H9 (cell line): Measurements from ENCODE around the gene TCTN3. TPM values are rescaled to one million over a fixed set of nuclear protein-coding genes. Genes with fewer than 3 reads are reported as not detected.

Experiments used
- DNase-seq: peaks from one replicate; pipeline ENCODE4 v3.0.0-alpha.2; 2017
- H2AFZ ChIP-seq: one replicate; pipeline ENCODE4 v1.6.1; 2013; ENCODE audit warnings: mild to moderate bottlenecking, low read length, control low read depth, moderate library complexity
- H2AK5ac ChIP-seq: 2 replicates; pipeline ENCODE4 v1.6.1; 2013; ENCODE audit warnings: low read length, control low read depth, mixed read lengths; ENCODE audit not compliant: insufficient read length
- H2BK120ac ChIP-seq: one replicate; pipeline ENCODE4 v1.6.1; 2013; ENCODE audit warnings: low read depth, mild to moderate bottlenecking, low read length, control low read depth, inconsistent platforms; ENCODE audit not compliant: poor library complexity, severe bottlenecking
- H2BK12ac ChIP-seq: 2 replicates; pipeline ENCODE4 v1.6.1; 2013; ENCODE audit warnings: low read length, control low read depth, mixed read lengths, low read depth; ENCODE audit not compliant: insufficient read length
- H2BK15ac ChIP-seq: 2 replicates; pipeline ENCODE4 v1.6.1; 2013; ENCODE audit warnings: low read depth, low read length, control low read depth
- H2BK20ac ChIP-seq: one replicate; pipeline ENCODE4 v1.6.1; 2013; ENCODE audit warnings: low read depth, mild to moderate bottlenecking, low read length, control low read depth, inconsistent platforms; ENCODE audit not compliant: poor library complexity, severe bottlenecking
- H2BK5ac ChIP-seq: 2 replicates; pipeline ENCODE4 v1.6.1; 2013; ENCODE audit warnings: low read length, control low read depth, mixed read lengths; ENCODE audit not compliant: insufficient read length
- H3K14ac ChIP-seq: 2 replicates; pipeline ENCODE4 v1.6.1; 2013; ENCODE audit warnings: low read length, control low read depth; ENCODE audit not compliant: insufficient read depth
- H3K18ac ChIP-seq: 2 replicates; pipeline ENCODE4 v1.6.1; 2013; ENCODE audit warnings: low read depth, mild to moderate bottlenecking, mixed read lengths, low read length, control low read depth; ENCODE audit not compliant: insufficient read length
- H3K23ac ChIP-seq: 2 replicates; pipeline ENCODE4 v1.6.1; 2013; ENCODE audit warnings: low read length, control low read depth, mixed read lengths, low read depth; ENCODE audit not compliant: insufficient read length
- H3K23me2 ChIP-seq: 2 replicates; pipeline ENCODE4 v1.6.1; 2013; ENCODE audit warnings: low read depth, mild to moderate bottlenecking, mixed read lengths, low read length, control low read depth; ENCODE audit not compliant: insufficient read length, poor library complexity, severe bottlenecking
- H3K27ac ChIP-seq: 2 replicates; pipeline ENCODE4 v1.5.1; 2013; ENCODE audit warnings: low read length, control low read depth, mixed read lengths, low read depth; ENCODE audit not compliant: insufficient read length
- H3K27me3 ChIP-seq: 2 replicates; pipeline ENCODE4 v1.6.1; 2013; ENCODE audit warnings: low read length, control low read depth, inconsistent platforms; ENCODE audit not compliant: insufficient read depth
- H3K4ac ChIP-seq: 2 replicates; pipeline ENCODE4 v1.6.1; 2013; ENCODE audit warnings: low read depth, mild to moderate bottlenecking, control low read depth, inconsistent platforms, low read length, moderate library complexity
- H3K4me1 ChIP-seq: 2 replicates; pipeline ENCODE4 v1.6.1; 2013; ENCODE audit warnings: low read length, control low read depth, inconsistent platforms; ENCODE audit not compliant: insufficient read depth
- H3K4me2 ChIP-seq: 2 replicates; pipeline ENCODE4 v1.6.1; 2013; ENCODE audit warnings: low read length, control low read depth, mixed read lengths; ENCODE audit not compliant: insufficient read length, insufficient read depth
- H3K56ac ChIP-seq: 2 replicates; pipeline ENCODE4 v1.6.1; 2013; ENCODE audit warnings: low read depth, mild to moderate bottlenecking, mixed read lengths, low read length, control low read depth; ENCODE audit not compliant: insufficient read length
- H3K79me1 ChIP-seq: 2 replicates; pipeline ENCODE4 v1.6.1; 2013; ENCODE audit warnings: low read depth, mild to moderate bottlenecking, moderate library complexity, low read length, control low read depth, inconsistent platforms; ENCODE audit not compliant: insufficient read depth, poor library complexity, severe bottlenecking
- H3K79me2 ChIP-seq: 2 replicates; pipeline ENCODE4 v1.6.1; 2013; ENCODE audit warnings: low read length, control low read depth, inconsistent platforms; ENCODE audit not compliant: insufficient read depth
- H3K9ac ChIP-seq: 2 replicates; pipeline ENCODE4 v1.6.1; 2013; ENCODE audit warnings: low read length, control low read depth, mixed read lengths; ENCODE audit not compliant: insufficient read length; ENCODE audit errors: extremely low read depth
- H3K9me3 ChIP-seq: one replicate; pipeline ENCODE4 v1.6.1; 2013; ENCODE audit warnings: low read depth, low read length, inconsistent platforms; ENCODE audit not compliant: control insufficient read depth
- H3T11ph ChIP-seq: one replicate; pipeline ENCODE4 v1.6.1; 2013; ENCODE audit warnings: mild to moderate bottlenecking, low read length, control low read depth, inconsistent platforms
- H4K20me1 ChIP-seq: one replicate; pipeline ENCODE4 v1.6.1; 2013; ENCODE audit not compliant: control insufficient read depth, insufficient read length, insufficient read depth
- H4K5ac ChIP-seq: 2 replicates; pipeline ENCODE4 v1.6.1; 2013; ENCODE audit warnings: low read depth, mild to moderate bottlenecking, mixed read lengths, low read length, control low read depth; ENCODE audit not compliant: insufficient read length
- H4K8ac ChIP-seq: replicated peaks from 2 replicates; pipeline ENCODE4 v1.6.1; 2013; ENCODE audit warnings: low read length, control low read depth, mixed read lengths, low read depth; ENCODE audit not compliant: insufficient read length
- H4K91ac ChIP-seq: 2 replicates; pipeline ENCODE4 v1.6.1; 2013; ENCODE audit warnings: low read depth, mild to moderate bottlenecking, moderate library complexity, mixed read lengths, low read length, control low read depth; ENCODE audit not compliant: insufficient read length
- H3K27ac Mint-ChIP-seq, 3 experiments: 2 replicates in 2 of 3; 3 replicates in 1 of 3; pipeline ENCODE4 v1.8.0; 2020 to 2021; ENCODE audit warnings: mixed read lengths in 3 of 3, mild to moderate bottlenecking in 1 of 3, moderate library complexity in 1 of 3
- H3K27me3 Mint-ChIP-seq: 2 replicates; pipeline ENCODE4 v1.8.0; 2021; ENCODE audit warnings: low read depth, mild to moderate bottlenecking, moderate library complexity, mixed read lengths
- H3K36me3 Mint-ChIP-seq, 3 experiments: 2 replicates in 2 of 3; 3 replicates in 1 of 3; pipeline ENCODE4 v1.8.0; 2020 to 2021; ENCODE audit warnings: low read depth in 3 of 3, mixed read lengths in 3 of 3; ENCODE audit not compliant: insufficient read depth in 1 of 3
- H3K4me1 Mint-ChIP-seq, 2 experiments: 2 replicates each; pipeline ENCODE4 v1.8.0; 2020; ENCODE audit warnings: mixed read lengths in 2 of 2
- H3K4me3 Mint-ChIP-seq, 2 experiments: 2 replicates in 1 of 2; 3 replicates in 1 of 2; pipeline ENCODE4 v1.8.0; 2020 to 2021; ENCODE audit warnings: mild to moderate bottlenecking in 2 of 2, mixed read lengths in 2 of 2, moderate library complexity in 1 of 2
- H3K9me3 Mint-ChIP-seq, 2 experiments: 2 replicates in 1 of 2; 3 replicates in 1 of 2; pipeline ENCODE4 v1.8.0; 2020; ENCODE audit warnings: mild to moderate bottlenecking in 2 of 2, mixed read lengths in 2 of 2, moderate library complexity in 1 of 2
- CTCF ChIP-seq: fragments of 200-600 bp; sonication (generic); conservative IDR thresholded peaks from 3 replicates; pipeline ENCODE4 v1.8.0; 2021; ENCODE audit warnings: antibody characterized with exemption, mild to moderate bottlenecking
- WGBS: extraction: QIAGEN DNeasy Blood & Tissue Kit; methylation state at CpG from one replicate; pipeline ENCODE4 v1.1.7; 2013; ENCODE audit warnings: missing lambda C conversion rate, low lambda C conversion rate, mixed read lengths; ENCODE audit not compliant: insufficient read length; ENCODE audit errors: extremely low coverage; 5-methylcytosine and 5-hydroxymethylcytosine counted together
- total RNA-seq: library from RNA; stranded (reverse); gene quantifications from 2 replicates; pipeline ENCODE4 v1.2.1, GENCODE V29; 2021

Gene TCTN3
- total RNA-seq, 1 experiment from 2014 or later: 37.3 TPM

- Histone ChIP-seq H2BK20ac (no peak overlapping the region), H3T11ph (no peak overlapping the region), H3K18ac (no peak overlapping the region), H3K4ac (no peak overlapping the region), H3K4me2 (no peak overlapping the region), H3K4me1 (no peaks in the 10 kb centered on the region), H2AK5ac (no peak overlapping the region), H2BK120ac (no peak overlapping the region), H2BK5ac (no peak overlapping the region), H3K9ac (no peak overlapping the region), H3K27me3 (no peaks in the 10 kb centered on the region), H2BK15ac (no peak overlapping the region), H3K23ac (no peak overlapping the region), H3K56ac (no peak overlapping the region), H4K20me1 (no peaks in the 10 kb centered on the region), H3K79me1 (no peaks in the 10 kb centered on the region), H3K27ac (no peak overlapping the region), H2BK12ac (no peak overlapping the region), H2AFZ (no peak overlapping the region), H3K23me2 (no peaks in the 10 kb centered on the region), H3K9me3 (no peaks in the 10 kb centered on the region), H4K5ac (no peak overlapping the region), H3K79me2 (no peaks in the 10 kb centered on the region), H4K91ac (no peak overlapping the region), H3K14ac (no peak overlapping the region), H4K8ac (no peak overlapping the region)
- H3K36me3 Mint-ChIP-seq: peaks cover 35 to 98% (median 79%) of the 10 kb centered on the region in 3 experiments
- H3K4me3 Mint-ChIP-seq: no peak overlapping the region
- no peaks in the 10 kb centered on the region for H3K27me3 Mint-ChIP-seq
- DNase-seq: no peak
- H3K27ac Mint-ChIP-seq: no peak overlapping the region
- H3K9me3 Mint-ChIP-seq: peaks cover 0 to 5% of the 10 kb centered on the region in 2 experiments; a peak in 1 of 5 replicates
- WGBS: no CpG with 5 or more reads among the region's 4 CpGs
- H3K4me1 Mint-ChIP-seq: no peaks in the 10 kb centered on the region
- TF ChIP-seq CTCF: no peak
Observed at GRCh38 chr10:95616446-95616845, 77.3 kb downstream of the TCTN3 start.

Other genes with a start within 250 kb of the TCTN3 start
- gene SORBS1, start 132.6 kb downstream of the TCTN3 start, total RNA-seq: 21.5 and 24.3 TPM in 2 replicates
- gene ALDH18A1, start 37.2 kb downstream of the TCTN3 start, total RNA-seq: 114 and 121 TPM in 2 replicates
- 1.9 and 2.0 TPM in 2 replicates for gene ENTPD1, start 62.2 kb upstream of the TCTN3 start, total RNA-seq
- gene CC2D2B, start 214.0 kb upstream of the TCTN3 start, total RNA-seq: 0.59 and 0.72 TPM in 2 replicates